WTC11 (cell line): ENCODE results near the gene ANKRD62.

Source experiments
- NFYB ChIP-seq: sonication (generic); formaldehyde crosslinking; conservative IDR thresholded peaks from 2 replicates; pipeline ENCODE4 v1.8.0; 2022; ENCODE audit warnings: low read depth, missing genetic modification reagents
- TF ChIP-seq, protein P1 (sequence below): fragments of 200-600 bp; IDR thresholded peaks from 2 replicates; pipeline ENCODE4 v1.8.0; 2022; ENCODE audit warnings: antibody characterized with exemption

DNA sequence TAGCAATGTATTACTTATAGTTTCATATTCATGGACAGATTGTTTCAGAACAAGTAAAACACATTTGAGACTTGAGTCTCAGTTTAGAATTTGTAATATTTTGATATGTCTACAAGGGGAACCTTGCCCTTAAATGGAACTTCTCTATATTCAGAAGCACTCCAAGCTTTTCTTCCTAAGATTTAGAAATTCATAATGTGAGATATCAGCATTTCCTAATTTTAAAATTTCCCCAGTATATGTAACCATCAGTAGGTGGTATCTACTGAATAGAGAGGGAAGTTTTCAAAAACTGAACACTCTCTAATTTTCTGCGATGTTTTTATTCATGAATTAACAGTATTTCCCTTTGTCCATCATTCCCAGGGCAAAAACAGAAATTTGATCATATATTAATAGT, 7.6 kb downstream of the ANKRD62 start:
- no peak for TF ChIP-seq NFYB (CRISPR knock-in tag)
- TF ChIP-seq, protein P1, sequence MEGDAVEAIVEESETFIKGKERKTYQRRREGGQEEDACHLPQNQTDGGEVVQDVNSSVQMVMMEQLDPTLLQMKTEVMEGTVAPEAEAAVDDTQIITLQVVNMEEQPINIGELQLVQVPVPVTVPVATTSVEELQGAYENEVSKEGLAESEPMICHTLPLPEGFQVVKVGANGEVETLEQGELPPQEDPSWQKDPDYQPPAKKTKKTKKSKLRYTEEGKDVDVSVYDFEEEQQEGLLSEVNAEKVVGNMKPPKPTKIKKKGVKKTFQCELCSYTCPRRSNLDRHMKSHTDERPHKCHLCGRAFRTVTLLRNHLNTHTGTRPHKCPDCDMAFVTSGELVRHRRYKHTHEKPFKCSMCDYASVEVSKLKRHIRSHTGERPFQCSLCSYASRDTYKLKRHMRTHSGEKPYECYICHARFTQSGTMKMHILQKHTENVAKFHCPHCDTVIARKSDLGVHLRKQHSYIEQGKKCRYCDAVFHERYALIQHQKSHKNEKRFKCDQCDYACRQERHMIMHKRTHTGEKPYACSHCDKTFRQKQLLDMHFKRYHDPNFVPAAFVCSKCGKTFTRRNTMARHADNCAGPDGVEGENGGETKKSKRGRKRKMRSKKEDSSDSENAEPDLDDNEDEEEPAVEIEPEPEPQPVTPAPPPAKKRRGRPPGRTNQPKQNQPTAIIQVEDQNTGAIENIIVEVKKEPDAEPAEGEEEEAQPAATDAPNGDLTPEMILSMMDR: no peak
